Naive thymus-derived CD4-positive, alpha-beta T cell (primary cell): Measurements from ENCODE around the gene UTS2R. TPM values are rescaled to one million over a fixed set of nuclear protein-coding genes. Genes with fewer than 3 reads are reported as not detected.
"Not testable (repeated sequence)": the region's sequence is repeated elsewhere in the genome, so short reads cannot be mapped to it uniquely, and the experiment has no call there.

Experiments used
- ATAC-seq: fragments of 150-1000 bp; cut with Tn5 transposase; 2 replicates; pipeline ENCODE4 v1.10.0; 2021; ENCODE audit warnings: mild to moderate bottlenecking, moderate library complexity
- CTCF ChIA-PET: fragments of 350-600 bp; sonication (Branson Sonifier 250); formaldehyde crosslinking; loops from one replicate; lab custom pipeline; 2021; ENCODE audit warnings: antibody characterized with exemption; lab: Charles Lee
- POLR2A ChIA-PET: fragments of 350-600 bp; sonication (Branson Sonifier 250); formaldehyde crosslinking; loops from one replicate; lab custom pipeline; 2021; ENCODE audit warnings: antibody characterized with exemption, inconsistent platforms; lab: Charles Lee
- DNase-seq, 9 donors: peaks; one replicate each; pipeline versions ENCODE4 v3.0.0 to v3.0.0-alpha.2; 2020 to 2022; ENCODE audit warnings: mixed read lengths in 1 of 9
- H3K27ac ChIP-seq: one replicate; pipeline ENCODE4 v1.7.0; 2013; ENCODE audit warnings: mild to moderate bottlenecking, low read depth, low read length, moderate library complexity
- H3K27me3 ChIP-seq, 2 donors: one replicate each; pipeline ENCODE4 v1.7.0; 2013; ENCODE audit warnings: low read length in 2 of 2, mild to moderate bottlenecking in 2 of 2, moderate library complexity in 2 of 2; ENCODE audit not compliant: control insufficient read depth in 2 of 2, insufficient read depth in 2 of 2
- H3K36me3 ChIP-seq, 3 experiments: 1 replicate in 2 of 3; 2 replicates in 1 of 3; pipeline ENCODE4 v1.7.0; 2013; ENCODE audit warnings: low read length in 3 of 3, mild to moderate bottlenecking in 3 of 3, moderate library complexity in 1 of 3; ENCODE audit not compliant: insufficient read depth in 3 of 3, control insufficient read depth in 2 of 3
- H3K4me1 ChIP-seq, 2 donors: one replicate each; pipeline ENCODE4 v1.7.0; 2013; ENCODE audit warnings: low read length in 2 of 2, mild to moderate bottlenecking in 2 of 2, moderate library complexity in 1 of 2; ENCODE audit not compliant: control insufficient read depth in 2 of 2, insufficient read depth in 2 of 2
- H3K4me3 ChIP-seq: 2 replicates; pipeline ENCODE4 v1.7.0; 2013; ENCODE audit warnings: mild to moderate bottlenecking, low read length
- H3K9me3 ChIP-seq, 3 experiments: 1 replicate in 2 of 3; 2 replicates in 1 of 3; pipeline ENCODE4 v1.7.0; 2013; ENCODE audit warnings: low read length in 3 of 3; ENCODE audit not compliant: control insufficient read depth in 2 of 3
- H3K27ac Mint-ChIP-seq, 9 donors: one replicate each; pipeline ENCODE4 v1.8.0; 2020 to 2022; ENCODE audit warnings: mixed read lengths in 9 of 9, mild to moderate bottlenecking in 8 of 9, moderate library complexity in 5 of 9, inconsistent platforms in 2 of 9
- H3K27me3 Mint-ChIP-seq, 5 donors: one replicate each; pipeline ENCODE4 v1.8.0; 2021 to 2022; ENCODE audit warnings: mixed read lengths in 5 of 5, mild to moderate bottlenecking in 1 of 5
- H3K36me3 Mint-ChIP-seq, 5 donors: one replicate each; pipeline ENCODE4 v1.8.0; 2020 to 2022; ENCODE audit warnings: mixed read lengths in 5 of 5, mild to moderate bottlenecking in 3 of 5, inconsistent platforms in 1 of 5
- H3K4me1 Mint-ChIP-seq, 7 donors: one replicate each; pipeline ENCODE4 v1.8.0; 2020 to 2022; ENCODE audit warnings: mixed read lengths in 7 of 7, mild to moderate bottlenecking in 3 of 7, inconsistent platforms in 1 of 7
- H3K4me3 Mint-ChIP-seq, 10 donors: one replicate each; pipeline ENCODE4 v1.8.0; 2020 to 2022; ENCODE audit warnings: mild to moderate bottlenecking in 10 of 10, mixed read lengths in 10 of 10, moderate library complexity in 6 of 10, inconsistent platforms in 2 of 10
- H3K9me3 Mint-ChIP-seq, 11 donors: one replicate each; pipeline ENCODE4 v1.8.0; 2020 to 2022; ENCODE audit warnings: mixed read lengths in 11 of 11, mild to moderate bottlenecking in 4 of 11, inconsistent platforms in 1 of 11, moderate library complexity in 1 of 11
- intact Hi-C, 2 donors: fragments of 100-400 bp; cut with micrococcal nuclease; formaldehyde crosslinking; loops; one replicate each; pipeline ENCODE4 v1.15.1; 2023
- polyA plus RNA-seq, 2 donors: library from polyadenylated mRNA; unstranded; fragments of 300-500 nt; fragmentation: Illumina TruSeq; gene quantifications; one replicate each; pipeline ENCODE4 v1.2.3, GENCODE V29; 2021
- total RNA-seq, 6 experiments: library from RNA in 5 of 6; stranded (reverse) in 5 of 6; gene quantifications; 1 replicate in 5 of 6; 2 replicates in 1 of 6; pipeline ENCODE4 v1.2.3 and lab custom pipeline; 2021 to 2026

Gene UTS2R
- total and polyA plus RNA-seq, 7 experiments from 2014 or later: not detected

GRCh38 chr17:82381703-82382009, 10.1 kb downstream of the UTS2R start:
- H3K36me3 Mint-ChIP-seq, intact Hi-C loops, H3K27me3 ChIP-seq, H3K36me3 ChIP-seq, POLR2A ChIA-PET, H3K27ac ChIP-seq, CTCF ChIA-PET, H3K9me3 ChIP-seq, H3K4me3 Mint-ChIP-seq, H3K4me3 ChIP-seq, H3K4me1 ChIP-seq, H3K27ac Mint-ChIP-seq, ATAC-seq, DNase-seq, H3K9me3 Mint-ChIP-seq: not testable (repeated sequence)
- peaks cover 0 to 13% (median 0%) of the 10 kb centered on the region in 7 donors for H3K4me1 Mint-ChIP-seq
- H3K27me3 Mint-ChIP-seq: peaks cover 21 to 34% (median 26%) of the 10 kb centered on the region in 5 donors

DNA sequence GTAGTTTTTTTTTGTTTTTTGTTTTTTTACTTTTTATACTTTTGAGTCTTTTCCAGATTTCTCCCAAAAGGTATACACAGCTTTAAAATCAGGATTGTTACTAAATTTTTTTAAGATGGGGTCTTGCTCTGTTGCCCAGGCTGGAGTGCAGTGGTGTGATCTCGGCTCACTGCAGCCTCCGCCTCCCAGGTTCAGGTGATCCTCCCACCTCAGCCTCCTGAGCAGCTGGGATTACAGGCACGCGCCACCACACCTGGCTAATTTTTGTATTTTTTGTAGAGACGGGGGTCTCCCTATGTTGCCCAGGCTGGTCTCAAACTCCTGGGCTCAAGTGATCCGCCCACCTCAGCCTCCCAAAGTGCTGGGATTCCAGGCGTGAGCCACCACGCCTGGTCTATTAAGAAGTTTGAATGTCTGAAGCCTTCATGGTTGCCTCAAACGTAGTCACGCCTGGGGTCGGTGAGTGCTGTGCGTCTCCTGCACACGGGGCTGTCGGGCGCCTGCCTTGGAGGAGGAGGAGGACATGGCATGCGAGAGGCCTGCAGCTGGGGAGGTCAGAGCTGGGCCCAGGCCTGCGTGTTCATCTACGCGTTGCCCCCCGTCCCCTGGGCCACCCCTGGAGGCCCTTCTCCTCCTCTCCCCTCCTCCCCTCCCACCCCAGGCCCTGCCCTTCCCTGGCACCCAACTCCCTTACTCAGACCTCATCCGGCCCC, 10.8 kb downstream of the UTS2R start:
- intact Hi-C loops, H3K4me3 ChIP-seq, H3K27ac Mint-ChIP-seq, H3K9me3 ChIP-seq, H3K27ac ChIP-seq, H3K36me3 Mint-ChIP-seq, H3K4me3 Mint-ChIP-seq, H3K4me1 ChIP-seq, H3K36me3 ChIP-seq, H3K27me3 ChIP-seq, H3K9me3 Mint-ChIP-seq, CTCF ChIA-PET, POLR2A ChIA-PET, ATAC-seq, DNase-seq: not testable (repeated sequence)
- peaks cover 21 to 30% (median 26%) of the 10 kb centered on the region in 5 donors for H3K27me3 Mint-ChIP-seq
- H3K4me1 Mint-ChIP-seq: peaks cover 2 to 13% (median 2%) of the 10 kb centered on the region in 7 donors

- peaks cover 5 to 13% (median 7%) of the 10 kb centered on the region in 7 donors for H3K4me1 Mint-ChIP-seq
- Histone ChIP-seq H3K4me3 (no peak overlapping the region), H3K4me1 (peaks cover 0 to 5% of the 10 kb centered on the region in 2 donors), H3K27me3 (no peaks in the 10 kb centered on the region), H3K9me3 (no peaks in the 10 kb centered on the region), H3K36me3 (no peaks in the 10 kb centered on the region), H3K27ac (no peak overlapping the region)
- H3K27ac Mint-ChIP-seq: no peak overlapping the region
- intact Hi-C loops: no loop called here
- DNase-seq (no peak), ATAC-seq (no peak)
- H3K9me3 Mint-ChIP-seq: peaks cover 0 to 3% (median 0%) of the 10 kb centered on the region in 11 donors
- H3K4me3 Mint-ChIP-seq: no peak overlapping the region
- POLR2A ChIA-PET: no interaction called here
- CTCF ChIA-PET: no interaction called here
- H3K27me3 Mint-ChIP-seq: peaks cover 21 to 25% (median 21%) of the 10 kb centered on the region in 5 donors
- H3K36me3 Mint-ChIP-seq: no peaks in the 10 kb centered on the region
Measured at GRCh38 chr17:82382933-82383255, 11.3 kb downstream of the UTS2R start.

DNA sequence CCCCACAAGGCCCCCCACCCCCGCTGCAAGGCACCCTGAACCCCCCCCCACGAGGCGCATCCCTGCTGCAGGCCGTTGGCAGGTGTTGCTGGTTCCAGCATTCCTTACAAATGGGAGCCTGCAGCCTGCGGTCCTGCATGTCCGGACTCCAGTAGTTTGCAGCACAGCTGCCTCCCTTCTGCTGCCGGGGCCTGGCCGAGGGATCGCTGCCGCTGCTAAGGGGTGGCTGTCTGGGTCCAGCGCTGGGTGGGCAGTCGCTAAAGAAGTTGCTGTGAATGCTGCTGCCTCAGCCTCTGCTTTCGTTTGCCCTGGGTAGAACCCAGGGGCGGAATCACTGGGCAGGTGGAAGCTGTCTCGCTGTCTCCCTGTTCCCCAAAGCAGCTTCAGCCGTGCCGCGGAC, 11.8 kb downstream of the UTS2R start:
- DNase-seq: no peak
- no peak overlapping the region for H3K27ac ChIP-seq
- no peak overlapping the region for H3K27ac Mint-ChIP-seq
- no peaks in the 10 kb centered on the region for H3K36me3 Mint-ChIP-seq
- peaks cover 0 to 3% (median 0%) of the 10 kb centered on the region in 11 donors for H3K9me3 Mint-ChIP-seq
- no peak overlapping the region for H3K4me3 ChIP-seq
- ChIA-PET CTCF (no interaction called here), POLR2A (no interaction called here)
- peaks cover 0 to 5% of the 10 kb centered on the region in 2 donors for H3K4me1 ChIP-seq
- H3K4me3 Mint-ChIP-seq: no peak overlapping the region
- no peaks in the 10 kb centered on the region for H3K36me3 ChIP-seq
- ATAC-seq: no peak
- peaks cover 5 to 13% (median 7%) of the 10 kb centered on the region in 7 donors for H3K4me1 Mint-ChIP-seq
- peaks cover 20 to 24% (median 21%) of the 10 kb centered on the region in 5 donors for H3K27me3 Mint-ChIP-seq
- intact Hi-C loops: no loop called here
- H3K9me3 ChIP-seq: no peaks in the 10 kb centered on the region
- no peaks in the 10 kb centered on the region for H3K27me3 ChIP-seq

GRCh38 chr17:82384051-82384729, 12.6 kb downstream of the UTS2R start:
- intact Hi-C loops: no loop called here
- H3K36me3 ChIP-seq: no peaks in the 10 kb centered on the region
- Mint-ChIP-seq H3K36me3 (no peaks in the 10 kb centered on the region), H3K27ac (no peak overlapping the region), H3K9me3 (peaks cover 0 to 3% (median 0%) of the 10 kb centered on the region in 11 donors), H3K27me3 (peaks cover 16 to 21% (median 18%) of the 10 kb centered on the region in 5 donors), H3K4me1 (peaks cover 5 to 13% (median 7%) of the 10 kb centered on the region in 7 donors), H3K4me3 (no peak overlapping the region)
- DNase-seq (no peak), ATAC-seq (no peak)
- POLR2A ChIA-PET: interaction anchor here (0.8 kb wide), 1 partner anchor 111 kb away, joined by 5 read pairs; no protein-coding TSS in a partner anchor
- H3K4me3 ChIP-seq: no peak overlapping the region
- peaks cover 0 to 5% of the 10 kb centered on the region in 2 donors for H3K4me1 ChIP-seq
- CTCF ChIA-PET: no interaction called here
- no peaks in the 10 kb centered on the region for H3K27me3 ChIP-seq
- no peak overlapping the region for H3K27ac ChIP-seq
- no peaks in the 10 kb centered on the region for H3K9me3 ChIP-seq

DNA sequence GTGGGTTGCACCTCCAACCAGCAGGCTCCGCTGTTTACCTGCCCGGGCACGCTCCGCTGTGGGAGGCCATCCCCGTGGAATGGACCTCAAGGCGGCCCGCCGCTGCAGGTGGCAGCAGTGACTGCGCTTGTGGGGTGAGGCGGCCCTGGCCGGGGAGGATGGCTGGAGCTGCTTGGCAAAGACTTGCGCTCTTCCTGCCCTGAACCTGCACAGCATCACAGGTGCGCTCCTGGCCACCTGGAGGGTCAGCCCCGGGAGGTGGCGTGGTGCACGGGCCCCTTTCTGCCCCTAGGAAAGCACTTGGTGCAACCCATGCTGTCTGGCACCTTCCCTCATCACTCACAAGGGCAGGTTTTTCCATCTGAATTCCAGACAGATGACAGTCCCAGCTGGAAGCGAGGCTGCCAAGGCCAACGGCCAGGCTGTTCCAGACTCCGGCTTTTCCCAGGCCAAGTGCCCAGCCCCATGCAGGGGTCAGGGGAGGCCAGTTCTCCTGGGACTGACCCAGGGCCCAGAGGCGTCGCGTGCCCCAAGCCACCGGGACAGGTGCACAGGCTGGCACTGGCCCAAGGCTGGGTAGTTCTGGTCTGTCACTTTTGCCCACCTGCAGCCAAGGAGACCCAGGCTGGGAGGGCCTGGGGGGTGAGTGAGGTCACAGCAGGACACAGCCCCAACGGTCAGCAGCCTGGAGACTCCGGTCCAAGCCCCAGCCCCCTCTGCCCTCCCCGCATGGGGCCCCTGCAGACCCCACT, 13.3 kb downstream of the UTS2R start:
- Histone ChIP-seq H3K4me1 (peaks cover 0 to 5% of the 10 kb centered on the region in 2 donors), H3K9me3 (no peaks in the 10 kb centered on the region), H3K36me3 (no peaks in the 10 kb centered on the region), H3K27me3 (no peaks in the 10 kb centered on the region), H3K4me3 (no peak overlapping the region), H3K27ac (no peak overlapping the region)
- intact Hi-C loops: no loop called here
- ATAC-seq (no peak), DNase-seq (no peak)
- Mint-ChIP-seq H3K4me1 (peaks cover 5 to 12% (median 7%) of the 10 kb centered on the region in 7 donors), H3K27me3 (peaks cover 13 to 18% (median 16%) of the 10 kb centered on the region in 5 donors), H3K4me3 (no peak overlapping the region), H3K9me3 (peaks cover 0 to 3% (median 0%) of the 10 kb centered on the region in 11 donors), H3K27ac (no peak overlapping the region), H3K36me3 (no peaks in the 10 kb centered on the region)
- POLR2A ChIA-PET: interaction anchor here (0.8 kb wide), 1 partner anchor 110 kb away, joined by 5 read pairs; no protein-coding TSS in a partner anchor
- CTCF ChIA-PET: no interaction called here
